CD4-positive, alpha-beta T cell treated with Interleukin-10 for 1 hour (primary cell): ENCODE results near the gene RHD.
"Not testable (repeated sequence)": the region's sequence is repeated elsewhere in the genome, so short reads cannot be mapped to it uniquely, and the experiment has no call there.

Experiments used
- DNase-seq: peaks from one replicate; pipeline ENCODE4 v3.0.0-alpha.2; 2020

RHD gene

GRCh38 chr1:25272238-25272637 is at the start of gene RHD:
TSS of gene RHD (plus strand) at chr1:25272509. CDS start at chr1:25272548, 39 bp downstream.
- DNase-seq, result not testable (repeated sequence)

GRCh38 chr1:25222606-25223005 is 49.7 kb upstream of the RHD start:
- no peak for DNase-seq

GRCh38 chr1:25223471-25223870 is 48.8 kb upstream of the RHD start:
- DNase-seq, result no peak

GRCh38 chr1:25232027-25232865 is 40.1 kb upstream of the RHD start, which contains the start of gene SYF2:
TSS of gene SYF2 (minus strand) at chr1:25232502. CDS start at chr1:25232467, 35 bp downstream.
- DNase-seq, result peak; percentile 93

DNA sequence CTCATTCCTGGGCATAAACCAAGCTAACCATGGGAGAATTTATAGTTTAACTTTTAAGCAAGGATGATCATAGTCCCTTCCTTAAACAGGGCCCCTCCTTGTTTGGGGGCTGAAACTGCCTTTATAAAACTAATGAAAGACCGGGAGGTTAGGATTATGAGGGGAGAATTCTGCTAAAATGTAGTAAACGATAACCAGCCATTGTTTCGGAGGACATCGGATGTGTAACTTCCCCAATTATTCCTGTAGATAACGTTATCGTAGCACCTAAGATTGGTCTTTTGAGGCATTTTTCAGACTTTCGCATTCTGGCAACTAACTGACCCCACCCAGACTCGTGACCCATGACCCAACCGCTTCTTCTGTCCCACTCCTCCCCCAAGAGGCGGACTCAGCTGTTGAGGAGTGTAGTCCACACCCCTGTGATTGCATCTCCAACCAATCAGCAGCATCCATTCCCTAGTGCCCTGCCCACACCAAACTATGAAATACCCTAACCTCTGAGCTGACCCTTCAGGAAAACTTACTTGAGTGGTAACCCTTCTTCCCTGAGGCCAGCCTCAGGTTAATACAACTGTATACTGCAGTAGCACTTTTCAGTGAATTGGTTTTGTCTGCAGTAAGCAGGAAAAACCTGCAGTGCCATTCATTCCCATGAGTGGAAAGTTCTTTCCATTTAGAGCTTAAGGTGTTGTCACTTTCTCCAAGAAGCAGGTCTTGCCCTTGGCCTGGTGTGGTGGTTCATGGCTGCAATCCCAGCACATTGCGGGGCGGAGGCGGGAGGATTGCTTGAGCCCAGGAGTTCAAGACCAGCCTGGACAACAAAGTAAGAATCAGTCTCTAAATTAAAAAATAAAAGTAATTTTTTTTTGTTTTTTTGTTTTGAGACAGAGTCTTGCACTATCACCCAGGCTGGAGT is 39.2 kb upstream of the RHD start:
- DNase-seq, result peak; percentile 82

DNA sequence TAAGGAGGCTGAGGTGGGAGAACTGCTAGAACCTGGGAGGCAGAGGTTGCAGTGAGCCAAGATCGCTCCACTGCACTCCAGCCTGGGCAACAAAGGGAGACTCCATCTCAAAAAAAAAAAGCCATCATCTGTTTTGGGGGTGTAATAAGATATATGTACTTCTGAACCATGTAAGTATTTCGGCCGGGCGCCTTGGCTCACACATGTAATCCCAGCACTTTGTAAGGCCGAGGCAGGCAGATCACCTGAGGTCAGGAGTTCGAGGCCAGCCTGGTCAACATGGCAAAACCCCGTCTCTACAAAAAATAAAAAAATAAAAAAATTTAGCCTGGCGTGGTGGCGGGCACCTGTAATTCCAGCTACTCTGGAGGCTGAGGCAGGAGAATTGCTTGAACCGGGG is 36.9 kb upstream of the RHD start:
- DNase-seq, result not testable (repeated sequence)

DNA sequence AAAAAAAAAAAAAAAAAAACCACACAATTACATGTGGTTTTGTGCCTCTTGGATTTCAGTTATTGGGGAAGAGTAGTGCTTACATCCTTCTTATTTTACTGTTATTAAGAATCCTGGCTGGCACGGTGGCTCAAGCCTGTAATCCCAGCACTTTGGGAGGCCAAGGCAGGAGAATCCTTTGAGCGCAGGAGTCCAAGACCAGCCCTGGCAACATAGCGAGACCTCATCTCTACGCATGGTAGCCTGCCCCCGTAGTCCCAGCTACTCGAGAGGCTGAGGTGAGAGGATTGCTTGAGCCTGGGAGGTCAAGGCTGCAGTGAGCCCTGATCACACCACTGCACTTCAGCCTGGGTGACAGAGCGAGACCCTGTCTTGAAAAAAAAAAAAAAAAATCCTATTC is 36.0 kb upstream of the RHD start:
- DNase-seq, result not testable (repeated sequence)

DNA sequence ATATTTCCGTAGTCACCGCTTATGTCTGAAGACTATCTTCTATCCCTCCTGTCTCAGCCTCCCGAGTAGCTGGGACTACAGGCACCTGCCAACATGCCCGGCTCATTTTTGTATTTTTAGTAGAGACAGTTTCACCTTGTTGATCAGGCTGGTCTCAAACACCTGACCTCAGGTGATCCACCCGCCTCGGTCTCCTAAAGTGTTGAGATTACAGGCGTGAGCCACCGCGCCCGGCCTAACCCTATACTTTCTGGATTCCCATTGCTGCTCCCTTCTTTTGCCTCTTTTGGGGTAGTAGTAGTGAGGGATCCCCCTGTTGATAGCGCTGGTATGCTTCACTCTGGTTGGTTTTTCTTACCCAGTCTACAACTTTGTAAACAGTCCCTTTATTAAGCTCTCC is 34.3 kb upstream of the RHD start:
- no peak for DNase-seq

GRCh38 chr1:25239681-25240541 is 32.4 kb upstream of the RHD start:
- DNase-seq, result peak; percentile 93

DNA sequence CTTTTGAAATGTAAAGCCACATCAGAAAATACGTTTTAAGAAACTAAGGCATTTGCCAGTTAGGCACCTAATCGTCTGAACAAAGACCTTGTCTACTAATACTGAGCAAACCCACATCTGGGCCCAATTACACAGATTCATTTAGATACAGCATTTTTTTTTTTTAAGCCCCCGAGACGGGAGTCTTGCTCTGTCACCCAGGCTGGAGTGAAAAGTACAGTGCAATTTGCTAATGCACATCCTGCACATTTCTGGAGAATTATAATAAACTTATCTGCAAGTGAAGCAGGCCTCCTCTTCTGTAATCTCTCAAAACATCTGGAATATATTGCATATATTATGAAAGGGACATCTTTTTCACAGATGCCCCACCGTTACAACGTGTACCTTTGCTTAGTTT is 28.4 kb upstream of the RHD start:
- DNase-seq, result no peak

- no peak for DNase-seq
Measured at GRCh38 chr1:25245393-25245792, 26.9 kb upstream of the RHD start.

DNA sequence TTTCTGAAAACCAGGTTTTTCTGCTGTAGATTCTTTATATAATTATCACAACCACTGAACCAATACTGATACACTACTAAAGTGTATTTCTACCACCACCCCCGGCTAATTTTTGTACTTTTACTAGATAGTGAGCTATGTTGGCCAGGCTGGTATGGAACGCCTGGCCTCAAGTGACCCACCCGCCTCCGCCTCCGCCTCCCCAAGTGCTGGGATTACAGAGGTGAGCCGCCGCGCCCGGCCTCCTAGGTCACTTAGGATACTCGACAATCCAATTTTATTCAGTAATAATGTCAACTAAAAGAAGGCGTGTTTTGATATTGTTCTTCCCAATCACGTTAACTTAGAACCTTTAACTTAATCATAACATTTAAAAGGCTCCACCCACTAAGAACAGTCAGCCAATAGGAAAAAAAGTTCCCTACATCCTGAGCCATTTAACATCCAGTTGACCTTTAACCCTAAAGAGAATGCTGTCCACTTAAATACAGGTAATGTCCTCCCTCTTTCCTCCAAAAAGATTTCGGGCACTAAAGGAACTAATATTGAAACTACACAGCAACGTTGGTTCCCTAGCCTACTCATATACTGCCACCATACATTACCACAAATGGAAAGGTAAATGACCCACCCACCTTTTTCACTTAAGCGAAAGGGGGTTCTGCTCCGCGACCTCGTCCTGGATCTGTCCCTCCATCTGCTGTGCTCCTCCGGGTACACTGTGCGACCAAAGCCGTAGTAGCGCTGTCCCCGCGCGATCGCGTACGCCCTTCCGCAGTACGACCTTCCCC is 26.3 kb upstream of the RHD start:
- no peak for DNase-seq

DNA sequence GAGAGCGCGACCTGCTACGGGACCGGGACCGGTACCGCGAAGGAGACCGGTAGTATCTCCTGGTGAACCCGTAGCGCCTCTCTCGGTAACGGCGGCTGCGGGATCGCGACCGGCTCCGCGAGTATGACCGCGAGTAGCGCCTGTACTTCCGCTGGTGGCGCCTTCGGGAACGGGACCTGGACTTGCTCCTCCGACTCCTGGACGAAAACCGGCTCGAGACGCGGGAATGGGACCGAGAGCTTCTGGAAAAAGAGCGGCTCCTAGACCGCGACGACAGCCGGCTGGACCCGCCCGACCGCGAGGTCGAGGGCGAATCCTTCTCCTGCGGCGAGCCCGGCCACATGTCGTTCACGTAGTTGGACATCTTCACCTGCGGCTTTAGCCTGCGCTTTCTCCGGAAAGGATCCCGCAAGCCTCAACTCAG is 25.7 kb upstream of the RHD start:
- DNase-seq, result peak; percentile 42

DNA sequence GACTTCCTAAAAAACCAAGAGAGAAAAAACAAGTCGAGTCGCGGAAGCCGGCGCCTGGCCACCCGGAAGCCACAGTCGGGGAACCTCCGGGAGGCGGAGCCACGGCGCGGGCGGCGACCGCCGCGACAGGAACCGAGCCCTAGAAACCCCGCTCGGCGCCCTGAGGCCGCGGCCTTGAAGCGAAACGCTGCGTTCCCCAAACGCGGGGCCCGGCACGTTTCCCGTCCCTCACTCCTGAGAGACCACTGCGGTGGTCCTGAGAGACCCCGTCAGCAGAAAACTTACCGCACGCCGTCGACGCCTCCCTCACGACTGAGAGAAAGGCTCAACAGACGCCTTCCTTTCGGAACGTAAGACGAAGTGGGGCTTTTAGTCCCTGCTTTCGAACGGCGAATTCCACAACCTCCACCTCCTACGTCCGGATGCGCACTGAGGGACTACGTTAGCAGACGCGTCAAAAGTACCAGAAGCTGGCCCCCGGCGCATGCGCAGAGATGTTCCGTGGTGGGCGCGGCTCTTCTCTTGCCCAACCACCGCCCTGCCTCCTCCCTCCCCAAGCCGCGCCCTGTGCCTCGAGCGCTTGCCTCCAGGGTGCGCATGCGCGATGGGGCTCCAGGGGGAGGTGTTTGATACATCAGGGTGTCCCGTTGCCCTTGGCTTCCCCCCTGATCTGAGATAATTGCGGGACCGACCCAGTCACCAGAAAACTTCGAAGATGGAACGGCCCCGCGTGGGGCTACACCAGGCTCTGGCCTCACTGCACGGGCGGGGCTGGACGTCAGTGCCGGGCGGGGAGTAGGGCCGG is 25.1 kb upstream of the RHD start, which contains the start of gene RSRP1:
TSS of gene RSRP1 (minus strand) at position 431 of the 805 bp plus-strand sequence. CDS start 491 bp downstream, outside the sequence.
- peak; percentile 100 for DNase-seq

- DNase-seq, result no peak
Measured at GRCh38 chr1:25247829-25248754, 24.2 kb upstream of the RHD start.

DNA sequence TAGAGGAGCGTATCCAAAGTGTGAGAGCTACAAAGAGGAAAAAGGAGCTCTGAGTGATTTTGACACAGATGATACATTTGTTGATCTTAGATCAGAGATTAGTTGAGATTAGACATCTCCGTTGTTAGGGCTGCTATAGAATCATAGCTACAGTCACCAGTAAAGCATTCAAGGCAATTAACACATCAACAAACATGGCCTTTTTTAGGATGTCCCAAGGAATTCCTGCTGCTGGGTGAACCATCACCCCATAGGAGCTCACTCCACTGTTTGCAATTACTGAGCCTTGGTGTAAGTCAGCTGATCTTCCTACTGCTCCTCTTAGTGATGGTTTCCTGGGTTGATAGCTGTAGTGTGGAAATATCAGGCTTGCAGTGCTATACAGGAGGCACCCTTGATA is 18.4 kb upstream of the RHD start:
- DNase-seq, result no peak

DNA sequence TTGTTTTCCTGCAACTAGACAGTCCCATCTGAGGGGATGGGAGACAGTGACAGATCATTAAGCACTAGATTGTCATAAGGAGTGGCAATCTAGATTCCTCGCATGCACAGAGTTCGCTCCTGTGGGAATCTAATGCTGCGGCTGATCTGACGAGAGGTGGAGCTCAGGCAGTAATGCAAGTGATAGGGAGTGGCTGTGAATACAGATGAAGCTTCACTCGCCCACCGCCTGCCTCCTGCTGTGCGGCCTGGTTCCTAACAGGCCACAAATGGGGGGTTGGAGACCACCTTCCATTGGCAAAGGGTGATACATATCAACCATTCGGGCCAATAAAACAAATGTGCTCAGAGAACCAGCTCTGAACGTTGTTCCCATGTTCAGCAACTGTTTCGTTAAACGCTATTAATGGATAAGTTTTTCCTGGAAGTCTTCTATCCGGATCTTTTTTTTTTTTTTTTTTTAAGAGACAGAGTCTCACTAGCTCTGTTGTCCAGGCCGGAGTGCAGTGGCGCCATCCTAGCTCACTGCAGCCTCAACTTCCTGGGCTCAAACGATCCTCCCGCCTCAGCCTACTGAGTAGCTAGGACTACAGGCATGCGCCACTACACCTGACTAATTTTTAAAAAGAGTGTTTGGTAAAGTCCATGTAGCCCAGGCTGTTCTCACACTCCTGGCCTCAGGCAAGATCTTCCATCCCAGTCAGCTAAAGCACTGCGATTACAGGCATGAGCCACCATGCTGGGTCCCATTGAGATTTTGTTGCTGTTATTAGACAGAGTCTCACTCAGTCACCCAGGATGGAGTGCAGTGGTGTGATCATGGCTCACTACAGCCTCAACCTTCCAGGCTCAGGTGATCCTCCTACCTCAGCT is 16.4 kb upstream of the RHD start:
- DNase-seq, result no peak

- no peak for DNase-seq
Measured at GRCh38 chr1:25256578-25256965, 15.7 kb upstream of the RHD start.

- DNase-seq, result no peak
Measured at GRCh38 chr1:25257196-25257595, 15.1 kb upstream of the RHD start.
